GM12872 (cell line): ENCODE results near the gene GABPA.

Source experiments
- TF ChIP-seq, protein P1 (sequence below): IDR thresholded peaks from 3 replicates; pipeline ENCODE4 v1.5.1; 2011; ENCODE audit warnings: low read depth, mild to moderate bottlenecking, low read length, moderate library complexity; ENCODE audit not compliant: insufficient read depth

GABPA gene

DNA sequence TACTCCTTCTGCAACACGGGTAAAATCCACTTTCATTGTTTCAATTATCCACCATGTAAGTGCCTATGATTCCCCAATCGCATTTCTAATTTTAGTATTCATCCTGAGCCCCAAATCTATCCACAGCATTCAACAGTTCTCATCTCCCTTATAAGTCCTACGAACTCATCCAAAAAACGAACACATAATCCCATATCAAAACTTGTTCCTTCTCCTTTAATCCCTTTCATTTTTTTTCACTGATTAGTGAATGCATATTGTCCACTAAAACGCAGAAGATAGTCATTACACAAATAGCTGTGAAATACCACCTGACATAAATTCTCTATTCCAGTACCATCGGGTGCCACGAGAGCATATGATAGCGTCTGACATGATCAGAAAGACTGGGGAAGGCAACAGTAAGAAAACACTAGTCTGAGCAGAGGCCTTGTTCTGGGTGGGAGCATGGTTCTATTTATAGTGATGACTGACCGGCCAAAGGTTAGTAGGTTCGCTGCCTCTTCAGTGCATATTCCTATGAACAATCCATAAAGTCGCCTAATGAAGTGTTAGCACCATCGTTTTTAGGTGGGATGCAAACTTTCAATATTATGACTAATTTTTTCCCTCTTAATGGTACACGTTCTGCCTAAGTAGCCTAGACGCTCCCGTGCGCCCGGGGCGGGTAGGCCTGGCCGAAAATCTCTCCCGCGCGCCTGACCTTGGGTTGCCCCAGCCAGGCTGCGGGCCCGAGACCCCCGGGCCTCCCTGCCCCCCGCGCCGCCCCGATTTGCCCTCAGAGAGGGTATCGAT, 716 bp upstream of the GABPA start:
- TF ChIP-seq, protein P1, sequence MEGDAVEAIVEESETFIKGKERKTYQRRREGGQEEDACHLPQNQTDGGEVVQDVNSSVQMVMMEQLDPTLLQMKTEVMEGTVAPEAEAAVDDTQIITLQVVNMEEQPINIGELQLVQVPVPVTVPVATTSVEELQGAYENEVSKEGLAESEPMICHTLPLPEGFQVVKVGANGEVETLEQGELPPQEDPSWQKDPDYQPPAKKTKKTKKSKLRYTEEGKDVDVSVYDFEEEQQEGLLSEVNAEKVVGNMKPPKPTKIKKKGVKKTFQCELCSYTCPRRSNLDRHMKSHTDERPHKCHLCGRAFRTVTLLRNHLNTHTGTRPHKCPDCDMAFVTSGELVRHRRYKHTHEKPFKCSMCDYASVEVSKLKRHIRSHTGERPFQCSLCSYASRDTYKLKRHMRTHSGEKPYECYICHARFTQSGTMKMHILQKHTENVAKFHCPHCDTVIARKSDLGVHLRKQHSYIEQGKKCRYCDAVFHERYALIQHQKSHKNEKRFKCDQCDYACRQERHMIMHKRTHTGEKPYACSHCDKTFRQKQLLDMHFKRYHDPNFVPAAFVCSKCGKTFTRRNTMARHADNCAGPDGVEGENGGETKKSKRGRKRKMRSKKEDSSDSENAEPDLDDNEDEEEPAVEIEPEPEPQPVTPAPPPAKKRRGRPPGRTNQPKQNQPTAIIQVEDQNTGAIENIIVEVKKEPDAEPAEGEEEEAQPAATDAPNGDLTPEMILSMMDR: no peak

DNA sequence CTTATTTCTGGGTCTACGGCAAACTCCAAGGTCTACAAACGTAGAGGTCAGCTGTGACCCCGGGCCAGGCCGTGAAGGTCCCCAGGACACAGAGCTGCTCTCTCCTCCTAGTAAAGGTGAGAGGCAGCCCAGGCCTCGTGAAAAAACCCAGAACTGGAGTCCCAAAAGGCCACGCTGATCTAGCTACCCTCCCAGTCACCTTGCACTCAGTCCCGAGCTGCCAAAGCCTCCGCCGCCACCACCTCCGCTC, 193 bp upstream of the GABPA start:
- TF ChIP-seq, protein P1: no peak

DNA sequence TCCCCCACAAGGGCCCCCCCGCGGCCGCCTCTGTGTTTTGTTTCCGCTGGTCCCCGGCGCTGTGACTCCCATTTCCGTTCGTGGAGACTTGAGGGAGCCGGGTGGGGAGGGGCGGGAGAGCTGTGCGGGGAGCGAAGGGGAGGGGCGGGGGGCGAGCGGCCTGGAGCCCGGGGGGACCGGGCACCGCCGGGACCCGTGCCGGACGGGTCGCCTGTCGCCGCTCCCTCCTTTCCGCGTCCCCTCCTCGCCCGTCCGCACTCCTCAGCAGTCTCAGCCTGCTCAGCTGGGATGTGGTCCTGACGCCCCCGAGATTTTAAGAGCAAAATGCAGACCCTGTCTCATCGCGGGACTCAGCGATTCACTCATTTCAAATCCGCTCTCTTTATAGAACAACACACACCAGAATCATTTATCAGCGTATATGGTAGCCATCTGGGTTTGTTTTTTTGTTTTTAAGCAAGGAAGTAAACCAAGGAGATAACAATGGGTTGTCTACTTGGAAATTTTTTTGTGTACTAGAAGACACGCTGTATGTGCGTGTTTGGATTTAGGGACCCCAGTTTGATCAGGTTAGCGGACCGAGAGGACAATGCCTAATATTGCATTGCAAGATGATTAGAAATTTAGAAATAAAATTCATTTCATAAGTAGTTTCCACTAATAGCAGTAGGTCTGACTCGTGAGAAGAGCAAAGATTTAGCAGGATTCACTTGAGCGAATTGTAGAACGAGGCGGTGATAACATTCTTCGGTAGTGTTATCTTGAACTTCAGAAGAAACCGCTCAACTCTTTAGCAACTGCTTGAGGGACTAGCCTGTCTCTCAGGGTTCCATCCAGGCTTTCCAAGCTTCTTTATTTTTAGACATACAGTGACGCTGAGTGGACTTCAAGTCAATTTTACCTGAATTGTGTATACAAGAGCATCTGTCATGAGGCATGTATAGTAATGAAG, 1.1 kb downstream of the GABPA start:
- TF ChIP-seq, protein P1: no peak

DNA sequence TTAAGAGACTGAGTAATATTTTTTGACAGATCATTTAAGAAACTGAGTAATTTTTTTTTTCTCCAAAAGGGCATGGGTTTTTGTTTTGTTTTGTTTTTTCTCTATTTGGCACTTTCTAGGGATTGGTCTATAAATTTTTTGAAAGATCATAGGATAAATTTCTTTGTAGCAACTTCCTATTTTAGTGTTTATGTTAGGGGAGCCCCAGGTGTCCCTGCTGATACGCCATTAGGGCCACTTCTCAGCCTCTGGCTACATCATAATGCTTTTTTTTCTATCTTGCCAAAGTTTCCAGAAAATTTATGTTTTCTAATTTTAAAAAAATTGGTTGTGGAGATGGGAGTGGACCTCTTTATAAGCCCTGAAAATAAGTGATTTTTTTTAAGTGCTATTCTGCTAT, 2.6 kb downstream of the GABPA start:
- TF ChIP-seq, protein P1: no peak

DNA sequence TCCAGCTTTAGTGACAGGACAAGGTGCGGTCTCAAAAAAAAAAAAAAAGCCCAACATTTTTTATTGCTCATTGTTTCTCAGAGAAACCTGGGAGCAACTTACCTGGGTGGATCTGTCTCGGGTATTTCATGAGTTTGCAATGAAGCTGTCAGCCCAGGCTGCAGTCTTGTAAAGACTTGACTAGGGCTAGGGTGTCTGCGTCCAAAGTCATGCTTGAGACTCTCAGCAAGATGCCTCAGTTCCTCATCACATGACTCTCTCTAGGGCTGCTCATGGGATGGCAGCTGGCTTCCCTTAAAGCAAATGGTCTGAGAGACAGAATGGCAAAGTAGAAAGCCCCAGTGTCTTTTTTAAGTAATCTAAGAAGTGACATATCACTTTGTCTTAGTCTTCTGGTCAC, 8.1 kb downstream of the GABPA start:
- TF ChIP-seq, protein P1: no peak

DNA sequence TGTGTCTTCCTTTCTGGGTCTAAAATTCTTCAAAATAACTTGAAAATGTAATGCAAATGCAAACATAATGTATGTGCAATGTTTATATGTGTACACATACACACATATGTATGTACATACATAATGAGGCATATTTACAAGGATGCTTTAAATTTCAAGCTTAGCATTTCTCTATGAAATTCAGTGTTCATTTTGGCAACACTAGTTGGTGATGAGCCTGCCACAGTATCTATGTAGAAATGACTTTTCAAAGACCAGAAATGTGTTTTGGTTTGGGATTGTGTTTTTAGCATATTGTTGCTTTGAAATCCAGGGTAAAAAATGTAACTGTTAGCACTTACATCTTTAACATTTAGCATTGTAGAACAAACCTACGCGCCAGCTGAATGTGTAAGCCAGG, 10.1 kb downstream of the GABPA start:
- TF ChIP-seq, protein P1: no peak

DNA sequence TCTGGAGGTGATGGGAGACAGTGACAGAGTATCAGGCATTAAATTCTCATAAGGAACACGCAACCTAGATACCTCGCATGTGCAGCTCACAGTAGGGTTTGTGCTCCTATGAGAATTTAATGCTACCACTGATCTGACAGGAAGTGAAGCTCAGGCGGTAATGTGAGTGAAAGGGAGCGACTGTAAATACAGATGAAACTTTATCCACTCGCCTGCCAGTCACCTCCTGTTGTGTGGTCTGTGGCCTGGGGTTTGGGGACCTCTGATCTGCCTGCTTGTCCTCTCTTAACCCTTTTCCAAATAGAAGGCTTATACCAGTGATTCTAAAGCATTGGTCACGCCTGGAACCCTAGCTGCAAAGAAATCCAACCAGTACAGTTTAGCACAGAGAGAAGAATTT, 15.3 kb downstream of the GABPA start:
- TF ChIP-seq, protein P1: no peak
